ENCODE results near the gene IMMP2L. TPM values are rescaled to one million over a fixed set of nuclear protein-coding genes. Genes with fewer than 3 reads are reported as not detected.

The IMMP2L gene
- total RNA-seq, 1 donor from 2014 or later: 40.8 TPM

DNA sequence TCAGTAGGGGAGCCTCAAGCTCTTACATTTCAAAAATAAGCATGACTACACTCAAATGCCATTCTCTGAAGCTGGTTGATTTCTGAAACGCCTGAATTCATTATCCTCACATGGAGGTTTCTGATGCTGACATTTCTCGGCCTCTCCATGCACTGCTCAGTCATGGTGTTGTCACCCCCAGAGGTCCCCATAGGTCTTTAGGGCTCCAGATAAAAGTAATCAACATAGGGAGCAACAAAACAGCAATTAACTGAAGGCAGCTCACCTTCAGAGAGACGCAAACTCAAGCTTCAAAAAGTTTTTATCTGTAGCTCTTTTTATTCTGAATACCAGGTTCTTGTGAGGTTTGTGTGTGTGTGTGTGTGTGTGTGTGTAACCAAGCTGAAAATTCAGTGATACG is 694.5 kb downstream of the IMMP2L start:
- DNase-seq (ENCODE audit: low spot score): no peak

DNA sequence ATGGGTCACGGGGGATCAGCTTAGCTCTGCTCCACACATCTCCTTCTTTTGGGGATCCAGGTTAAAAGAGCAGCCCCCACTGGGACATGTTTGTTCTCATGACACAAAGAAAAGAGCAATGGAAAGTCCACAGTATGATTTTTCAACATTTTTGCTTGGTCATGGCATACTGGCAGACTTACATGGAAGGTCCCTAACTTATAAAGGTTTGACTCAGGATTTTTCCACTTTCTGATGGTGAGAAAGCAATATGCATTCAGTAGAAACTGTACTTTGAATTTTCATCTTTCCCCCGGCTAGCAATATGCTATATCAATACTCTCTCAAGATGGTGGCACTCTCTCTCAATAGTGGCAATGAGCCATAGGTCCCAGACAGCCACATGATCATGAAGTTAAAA is 699.0 kb downstream of the IMMP2L start:
- no peak for DNase-seq (ENCODE audit: low spot score)

DNA sequence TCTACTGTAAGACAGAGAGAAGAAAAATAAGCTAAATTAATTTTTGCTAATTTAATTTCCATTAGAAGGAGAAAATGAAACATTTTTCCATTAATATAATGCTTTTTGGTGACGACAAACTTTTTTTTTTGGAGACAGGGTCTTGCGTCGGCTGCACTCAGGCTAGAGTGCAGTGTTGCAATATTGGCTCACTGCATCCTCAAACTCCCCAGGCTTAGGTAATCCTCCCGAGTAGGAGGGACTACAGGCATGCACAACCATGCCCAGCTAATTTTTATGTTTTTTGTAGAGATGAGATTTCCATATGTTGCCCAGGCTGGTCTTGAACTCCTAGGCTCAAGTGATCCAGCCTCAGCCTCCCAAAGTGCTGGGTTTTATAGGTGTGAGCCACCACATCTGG is 701.1 kb downstream of the IMMP2L start:
- DNase-seq (ENCODE audit: low spot score): no peak

DNA sequence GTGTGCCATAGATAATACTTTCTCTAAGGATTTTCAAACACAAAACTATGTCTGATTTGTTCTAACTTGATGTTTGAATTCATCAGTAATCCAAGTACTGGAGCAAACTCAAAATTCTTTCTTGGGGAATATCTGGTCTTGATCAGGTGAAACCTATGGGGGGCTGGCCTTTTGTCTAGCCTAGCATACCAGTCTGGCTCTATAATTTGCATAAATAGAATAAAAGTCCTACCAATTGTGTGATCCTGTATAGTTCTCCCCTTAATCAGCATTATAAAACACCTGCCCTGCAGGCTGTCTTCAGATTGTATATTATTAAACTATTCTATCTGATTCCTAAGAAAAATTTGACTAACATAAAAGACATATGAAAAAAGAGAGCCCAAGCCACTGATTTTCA is 705.2 kb downstream of the IMMP2L start:
- no peak for DNase-seq (ENCODE audit: low spot score)

DNA sequence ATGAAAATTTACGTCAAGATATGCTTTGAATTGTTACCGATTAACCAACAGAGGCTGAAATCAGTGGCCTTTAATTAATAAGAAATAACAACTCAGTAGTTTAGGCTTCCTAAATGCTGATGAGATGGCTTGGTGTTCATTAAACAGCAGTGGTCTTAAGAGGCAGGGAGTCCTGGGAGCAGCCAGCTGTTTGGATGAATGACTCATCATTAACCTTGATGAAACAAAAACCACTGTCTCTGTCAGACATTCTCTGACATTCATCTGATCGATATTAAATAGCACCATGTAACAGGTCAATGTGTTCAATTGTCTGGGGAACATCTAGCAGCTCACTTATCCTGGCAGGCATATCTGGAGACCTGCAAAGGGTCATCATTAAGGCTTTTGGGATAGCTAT is 705.6 kb downstream of the IMMP2L start:
- DNase-seq (ENCODE audit: low spot score): no peak

DNA sequence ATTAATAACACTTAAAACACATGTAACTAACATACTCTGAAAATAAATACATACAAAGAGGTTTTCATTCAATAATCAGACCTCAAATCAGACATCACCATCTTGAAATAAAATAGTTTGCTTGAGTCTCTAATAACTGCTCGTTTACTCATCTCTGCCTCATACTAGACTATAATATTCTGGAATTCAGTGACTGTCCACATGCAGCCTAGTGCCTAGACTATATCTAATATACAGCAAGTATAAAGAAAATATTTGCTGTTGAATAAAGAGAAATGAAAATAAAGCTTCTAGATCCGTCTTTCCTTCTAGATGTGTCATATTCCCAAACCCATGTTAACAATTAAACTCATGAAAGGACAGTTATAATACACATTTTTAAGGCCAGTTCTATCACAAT is 707.6 kb downstream of the IMMP2L start:
- DNase-seq (ENCODE audit: low spot score): no peak

DNA sequence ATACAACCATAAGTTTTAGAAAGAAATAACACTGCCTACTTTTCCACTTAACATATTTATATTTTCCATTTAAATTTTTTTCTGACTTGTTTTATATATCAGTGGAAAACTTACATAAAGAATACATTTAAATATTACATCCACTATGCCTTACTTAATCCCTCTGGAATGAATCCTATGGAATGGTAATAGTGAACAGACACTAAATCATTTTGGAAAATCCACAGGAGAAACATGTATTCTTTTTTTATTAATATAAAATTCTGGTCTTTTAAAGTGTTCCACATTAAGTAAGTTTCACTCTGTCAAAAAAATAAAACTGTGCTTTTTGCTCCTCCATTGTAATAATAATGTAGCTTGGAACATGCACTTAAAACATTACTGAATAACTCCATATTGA is 708.1 kb downstream of the IMMP2L start:
- no peak for DNase-seq (ENCODE audit: low spot score)

DNA sequence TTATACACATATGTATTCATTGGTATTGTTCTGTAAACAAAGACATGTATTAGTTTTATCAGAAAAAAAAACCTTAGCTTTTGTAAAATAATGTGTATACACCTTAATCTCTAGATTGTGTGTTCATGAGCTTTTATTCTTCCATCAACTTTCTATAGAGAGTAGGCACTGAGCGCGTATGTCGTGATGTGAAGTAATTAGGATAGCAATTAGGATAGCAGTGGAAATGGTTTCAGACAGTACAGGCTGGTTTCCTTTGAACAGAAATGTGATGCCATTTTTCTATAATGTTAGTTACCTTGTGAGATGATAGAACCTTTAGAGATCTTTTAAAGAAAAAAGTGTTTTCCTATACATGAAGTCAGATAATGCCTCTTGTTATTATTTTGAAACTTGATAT is 709.0 kb downstream of the IMMP2L start:
- no peak for DNase-seq (ENCODE audit: low spot score)

DNA sequence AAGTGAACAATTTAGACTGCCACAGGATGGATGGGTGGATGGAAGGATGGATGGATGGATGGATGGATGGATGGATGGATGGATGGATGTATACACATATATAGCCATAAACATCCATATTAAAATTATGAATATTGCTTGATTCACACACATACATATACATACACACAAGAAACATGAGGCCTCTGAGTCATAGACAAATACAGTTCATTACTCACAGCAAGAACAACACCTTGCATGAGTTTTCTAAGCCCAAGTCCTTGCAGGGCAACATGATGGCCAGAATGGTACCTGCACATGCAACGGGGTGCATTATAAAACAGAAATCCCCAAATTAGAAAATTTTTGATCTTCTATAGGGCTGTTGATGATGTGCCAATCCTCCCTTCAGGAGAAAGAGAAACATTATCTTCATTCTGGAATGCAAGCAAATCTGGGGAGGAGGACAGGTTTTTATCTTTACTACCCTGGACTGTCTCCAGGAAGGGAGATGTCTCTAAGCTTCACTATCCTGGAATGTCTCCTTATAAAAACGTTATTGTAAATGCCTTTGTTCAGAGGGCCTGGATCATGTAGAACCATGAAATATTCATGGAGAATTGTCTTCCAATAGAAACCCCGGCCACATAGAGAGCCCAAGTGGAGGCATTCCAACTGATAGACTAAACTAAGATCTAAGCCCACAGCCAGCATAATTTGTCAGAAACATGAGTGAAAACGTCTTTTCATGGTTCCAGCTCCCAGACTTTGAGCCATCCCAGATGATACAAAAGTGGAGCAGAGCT is 709.9 kb downstream of the IMMP2L start:
- DNase-seq (ENCODE audit: low spot score): no peak

DNA sequence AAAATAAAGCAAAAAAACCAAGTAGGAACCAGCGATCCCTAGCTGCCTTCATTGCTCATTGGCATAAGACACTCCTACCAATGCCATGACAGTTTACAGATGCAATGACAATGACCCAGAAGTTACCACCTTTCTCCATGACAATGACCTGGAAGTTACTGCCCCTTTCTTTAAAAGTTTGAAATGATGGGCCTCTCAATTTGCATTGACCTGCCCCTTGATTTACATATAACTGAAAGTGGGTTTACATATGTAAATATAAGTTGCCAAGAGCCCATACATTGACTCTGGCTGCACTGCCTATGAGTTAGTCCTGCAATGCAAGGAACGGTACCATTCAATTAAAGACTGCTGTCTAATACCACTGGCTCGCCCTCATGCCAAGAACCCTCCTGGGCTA is 712.1 kb downstream of the IMMP2L start:
- DNase-seq (ENCODE audit: low spot score): no peak

DNA sequence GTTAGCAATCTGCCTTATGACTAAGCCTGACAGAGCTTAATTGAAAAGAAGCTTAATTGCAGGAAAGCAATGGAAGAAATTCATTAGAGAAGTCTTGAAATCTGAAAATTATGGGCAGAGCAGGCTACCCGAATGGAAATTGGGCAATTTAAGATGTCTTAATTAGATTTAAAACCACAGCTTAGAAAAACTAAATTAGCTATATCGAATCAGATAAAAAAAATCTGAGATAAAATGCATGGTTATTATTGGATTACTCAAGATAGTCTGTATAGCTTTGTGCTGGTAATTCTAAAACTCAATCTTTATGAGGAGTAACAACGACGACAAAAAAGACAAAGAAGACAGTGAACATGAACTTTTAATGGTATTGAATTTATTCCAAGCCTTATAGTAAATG is 719.5 kb downstream of the IMMP2L start:
- no peak for DNase-seq (ENCODE audit: low spot score)

DNA sequence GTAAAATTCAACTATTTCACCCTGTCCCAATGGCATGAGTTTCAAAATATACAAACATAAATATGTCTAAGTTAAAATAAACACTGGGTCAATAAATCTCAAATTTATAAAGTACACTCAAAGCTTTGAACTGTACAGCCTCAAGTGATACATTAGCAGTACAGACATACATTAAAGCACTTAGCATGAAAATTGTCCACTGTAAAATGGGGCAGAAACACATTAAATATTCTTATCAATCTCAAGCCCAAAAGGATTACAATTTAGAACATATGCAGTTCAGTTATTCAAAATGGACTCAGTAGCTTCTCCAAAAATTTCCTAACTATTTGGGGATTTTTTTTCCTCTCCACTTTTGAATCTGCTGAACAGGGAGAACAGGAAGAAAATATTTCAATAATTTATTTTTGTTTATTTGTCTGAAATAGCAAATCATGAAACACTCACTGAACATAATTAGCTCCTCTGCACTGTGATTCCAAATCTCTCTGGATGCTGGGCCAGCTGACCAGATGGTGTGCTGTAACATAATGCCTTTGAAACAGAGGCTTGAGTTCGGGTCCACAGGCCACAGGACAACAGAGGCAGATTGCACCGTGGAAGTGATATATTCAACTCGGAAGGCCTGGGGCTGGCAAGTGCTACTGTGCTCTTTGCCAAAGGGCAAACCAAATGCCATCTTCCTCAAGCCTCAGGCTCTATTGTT is 720.3 kb downstream of the IMMP2L start:
- DNase-seq (ENCODE audit: low spot score): no peak

DNA sequence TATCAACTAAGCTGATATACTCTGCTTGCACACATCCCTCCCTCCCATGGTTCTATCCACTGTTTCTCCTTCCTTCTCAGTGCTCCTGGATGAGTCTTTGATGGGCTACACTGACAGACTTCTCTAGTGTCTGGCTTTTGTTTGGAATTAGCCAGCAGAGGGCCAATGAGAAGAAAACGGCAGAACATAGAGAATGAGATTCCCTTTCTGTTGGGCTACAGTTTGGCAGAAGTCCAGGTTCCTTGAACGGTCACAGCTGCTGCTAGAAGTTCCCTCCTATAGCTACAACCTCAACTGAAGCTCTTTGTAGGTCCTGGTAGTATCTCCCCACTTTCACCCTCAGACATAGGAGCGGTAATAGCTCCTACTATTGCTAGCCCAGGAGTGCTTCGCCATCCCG is 722.4 kb downstream of the IMMP2L start:
- no peak for DNase-seq (ENCODE audit: low spot score)

DNA sequence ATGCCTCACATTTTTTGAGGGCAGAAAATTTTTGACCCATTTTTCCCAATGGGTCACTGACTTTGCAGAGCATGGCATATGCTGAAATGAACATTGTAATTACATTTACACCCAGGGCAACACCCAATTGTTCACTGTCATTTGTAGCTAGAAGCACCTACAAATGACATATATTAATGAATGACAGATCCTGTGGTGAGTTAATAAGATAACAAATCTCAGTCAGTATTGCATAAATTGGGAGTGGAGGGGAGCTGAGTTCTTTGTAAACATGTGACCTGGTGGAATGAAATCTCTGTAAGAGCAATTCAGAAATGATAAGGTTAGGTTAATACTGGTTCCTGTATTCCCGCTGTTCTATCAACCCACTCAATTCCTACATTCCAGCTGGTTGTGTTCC is 726.4 kb downstream of the IMMP2L start:
- DNase-seq (ENCODE audit: low spot score): no peak

DNA sequence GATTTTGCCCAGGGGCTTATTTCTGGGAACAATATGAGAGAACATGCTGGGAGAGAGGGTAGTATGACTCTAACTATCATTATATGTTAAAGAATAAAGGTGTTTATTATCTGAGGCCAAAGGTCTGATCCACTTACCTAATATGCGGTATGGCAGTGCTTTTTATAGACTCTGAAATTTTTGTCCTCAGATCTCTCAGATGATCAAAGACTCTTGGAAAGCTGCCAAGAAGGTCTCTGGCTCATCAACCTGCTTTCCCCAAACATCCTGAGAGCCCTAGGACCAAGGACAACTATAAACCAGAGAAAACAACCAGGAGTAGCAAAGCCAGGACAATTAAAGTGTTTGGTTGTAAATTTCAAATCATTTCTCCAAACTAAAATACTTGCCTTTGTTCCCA is 727.1 kb downstream of the IMMP2L start:
- no peak for DNase-seq (ENCODE audit: low spot score)

DNA sequence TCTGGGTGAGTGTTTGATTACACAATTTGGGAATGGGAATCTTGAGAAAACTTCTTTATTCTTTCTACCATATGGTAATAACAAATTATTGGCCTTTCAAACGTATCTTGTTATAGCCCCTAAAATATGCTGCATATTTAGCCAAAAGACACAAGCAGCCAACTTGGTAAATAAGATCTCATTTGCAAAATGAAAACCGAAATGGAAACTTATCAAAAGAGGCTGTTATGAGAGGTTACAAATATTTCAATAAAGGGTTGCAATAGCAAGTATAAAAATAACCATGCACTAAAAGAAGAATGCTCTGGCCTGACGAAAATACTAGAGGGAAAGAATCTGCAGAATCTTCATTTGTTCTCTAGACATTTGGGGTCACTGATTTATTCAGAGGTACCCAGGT is 730.9 kb downstream of the IMMP2L start:
- no peak for DNase-seq (ENCODE audit: low spot score)

DNA sequence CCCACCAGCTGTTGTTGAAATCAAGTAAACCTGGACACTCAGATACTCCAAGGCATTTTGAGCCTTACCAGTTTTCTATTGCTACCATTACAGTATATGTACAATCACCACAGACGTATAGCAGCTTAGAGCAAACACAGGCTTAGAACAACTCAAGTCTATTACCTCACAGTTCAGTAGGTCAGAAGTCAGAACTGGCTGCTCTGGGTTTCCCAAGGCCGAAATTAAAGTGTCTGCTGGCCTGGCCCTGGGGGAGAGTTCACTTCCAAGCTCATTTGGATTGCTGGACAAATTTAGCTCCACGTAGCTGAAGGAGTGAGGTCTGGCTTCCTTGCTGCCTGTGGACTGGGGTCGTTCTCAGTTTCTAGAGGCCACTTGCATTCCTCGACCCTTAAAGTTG is 731.5 kb downstream of the IMMP2L start:
- DNase-seq (ENCODE audit: low spot score): no peak

DNA sequence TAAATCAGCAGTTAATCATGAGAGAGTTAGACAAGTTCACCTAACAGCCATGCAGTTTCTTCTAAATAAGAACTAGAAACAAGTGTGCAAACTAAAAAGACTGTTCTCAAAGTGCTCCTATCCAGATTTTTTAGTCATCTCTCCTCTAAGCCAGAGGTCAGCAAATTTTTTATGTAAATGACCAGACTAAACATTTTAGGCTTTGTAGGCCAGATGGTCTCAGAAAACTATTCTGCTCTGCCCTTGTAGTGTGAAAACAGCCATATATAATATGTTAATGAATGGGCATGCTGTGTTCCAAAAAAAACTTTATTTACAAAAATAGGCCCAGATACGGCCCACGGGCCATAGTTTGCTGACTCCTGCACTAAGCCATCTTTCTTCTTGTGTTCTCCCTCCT is 734.4 kb downstream of the IMMP2L start:
- DNase-seq (ENCODE audit: low spot score): no peak

DNA sequence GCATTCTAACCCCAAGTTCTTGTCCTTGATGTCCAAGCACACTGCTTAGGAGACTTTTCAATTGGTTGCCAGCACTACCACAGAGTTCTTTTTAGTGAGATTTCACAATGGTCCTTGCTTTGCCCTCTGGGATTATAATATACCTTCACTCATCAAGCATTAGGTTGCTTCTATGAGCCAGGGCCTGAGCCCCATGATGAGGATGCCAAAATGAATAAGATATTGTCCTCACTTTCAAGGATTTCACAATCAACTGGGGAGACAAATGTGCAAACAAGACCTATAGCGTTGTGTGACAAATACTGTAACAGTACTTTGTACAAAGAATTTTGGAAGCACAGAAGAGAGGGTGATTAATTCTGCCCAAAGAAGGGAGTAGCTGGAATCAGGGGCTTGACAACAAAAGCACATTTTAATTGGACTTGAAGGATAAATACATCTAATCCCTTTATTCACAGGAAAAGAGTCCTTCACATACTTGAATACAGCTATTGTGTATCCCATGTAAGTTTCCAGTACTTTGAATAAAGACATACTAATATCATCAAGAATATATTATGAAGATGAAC is 734.9 kb downstream of the IMMP2L start:
- DNase-seq (ENCODE audit: low spot score): no peak

DNA sequence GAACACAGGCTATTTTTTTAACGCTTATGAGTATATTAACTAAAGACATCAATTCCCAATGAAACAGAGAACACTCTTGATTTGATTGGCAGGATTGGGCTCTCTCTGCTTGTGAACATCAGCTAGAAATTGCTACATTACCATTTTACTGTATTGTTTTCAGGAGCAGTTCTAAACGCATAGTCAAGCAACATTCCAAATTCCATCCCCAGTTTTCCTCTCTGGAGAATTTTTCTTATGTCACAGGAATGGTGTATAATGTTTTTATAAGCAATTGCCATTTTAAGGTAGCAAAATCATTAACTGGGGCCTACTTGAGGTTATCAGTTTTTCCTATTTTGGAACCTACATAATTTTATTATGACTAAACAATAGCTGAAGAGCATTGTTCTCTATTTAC is 748.3 kb downstream of the IMMP2L start:
- no peak for DNase-seq (ENCODE audit: low spot score)

DNA sequence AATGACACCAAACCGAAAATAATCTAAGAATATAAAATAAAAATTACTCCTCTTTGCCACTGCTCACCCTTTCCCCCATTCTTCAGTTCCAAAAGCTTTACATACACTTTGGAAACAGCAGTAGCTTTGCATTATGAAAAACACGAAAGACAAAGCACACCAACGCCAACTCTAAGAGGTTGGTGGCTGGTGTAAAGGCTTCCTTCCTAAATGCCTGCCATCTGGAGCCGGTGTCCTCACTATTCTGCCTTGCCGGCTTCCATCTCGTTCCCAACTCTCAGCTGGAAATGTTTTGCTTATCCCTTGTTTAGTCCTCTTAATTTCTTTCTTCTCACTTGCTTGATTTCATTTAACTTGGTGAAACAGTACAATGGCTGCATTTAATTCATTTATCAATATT is 752.5 kb downstream of the IMMP2L start:
- DNase-seq (ENCODE audit: low spot score): no peak

DNA sequence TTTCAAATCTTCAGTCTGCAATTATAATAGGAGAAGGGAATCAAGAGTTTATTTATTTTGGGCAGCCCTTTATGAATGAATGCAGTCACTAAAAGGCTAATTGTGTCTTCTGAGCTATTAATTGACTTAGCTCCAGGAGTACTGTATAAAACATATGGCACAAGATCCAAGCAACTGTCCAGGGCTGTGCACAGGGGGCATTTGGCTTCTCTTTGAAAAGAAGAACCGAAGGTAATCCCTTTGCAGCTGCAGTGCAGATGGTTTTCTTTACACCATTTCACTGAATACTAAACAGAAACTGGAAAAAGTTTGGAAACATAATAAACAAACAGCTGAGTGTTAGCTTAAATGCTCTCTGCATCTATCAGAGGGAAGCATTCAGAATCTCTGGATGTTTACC is 753.9 kb downstream of the IMMP2L start:
- no peak for DNase-seq (ENCODE audit: low spot score)

DNA sequence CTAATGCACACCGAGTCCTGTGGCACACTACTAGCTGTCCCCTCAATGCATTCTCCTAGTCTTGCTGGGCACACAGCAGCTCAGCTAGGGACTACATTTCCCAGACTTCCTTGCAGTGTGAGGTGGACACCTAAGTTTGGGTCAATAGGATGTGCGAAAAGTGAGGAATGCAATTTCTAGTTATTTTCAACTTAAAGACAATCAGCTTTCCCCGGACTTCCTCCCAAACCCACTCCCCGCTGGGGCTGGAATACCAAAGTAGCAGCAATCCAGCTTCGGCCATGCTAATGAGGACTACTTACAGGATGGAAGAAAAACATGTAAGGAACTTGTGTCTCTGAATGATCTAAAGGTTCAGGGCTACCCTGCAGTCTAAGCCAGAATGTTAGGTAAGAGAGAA is 757.8 kb downstream of the IMMP2L start:
- DNase-seq (ENCODE audit: low spot score): no peak
